HepG2 (cell line): ENCODE data around the gene ADAM19. TPM values are rescaled to one million over a fixed set of nuclear protein-coding genes. Genes with fewer than 3 reads are reported as not detected.

Experiments used
- ATAC-seq: fragments of 200-7000 bp; cut with Tn5 transposase; 3 replicates; pipeline ENCODE4 v1.9.1; 2020; ENCODE audit warnings: mild to moderate bottlenecking, moderate library complexity
- BruUV-seq: library from RNA; stranded (reverse); fragments of 400-500 nt; replicated peaks from 2 replicates; lab custom pipeline; 2021; lab: Mats Ljungman, UMichigan
- CTCF ChIA-PET: fragments of 300-600 bp; formaldehyde crosslinking; extraction: SDS; loops from one replicate; lab custom pipeline; 2021; ENCODE audit warnings: low total read pairs, inconsistent platforms, low intra/inter-chr PET ratio; lab: Yijun Ruan, JAX
- POLR2A ChIA-PET: fragments of 350-600 bp; sonication (Branson Sonifier 250); formaldehyde crosslinking; loops from one replicate; lab custom pipeline; 2020; ENCODE audit warnings: antibody characterized with exemption, inconsistent platforms; lab: Yijun Ruan, JAX
- DNase-seq: peaks from one replicate; pipeline ENCODE4 v3.0.0-alpha.2; 2015; ENCODE audit warnings: low spot score
- FAIRE-seq: peaks from 3 replicates; lab custom pipeline; 2011; peaks lifted over from hg19 to GRCh38; lab: Jason Lieb, UNC
- H2AFZ ChIP-seq: one replicate; pipeline ENCODE4 v1.6.1; 2011; ENCODE audit warnings: low read length, inconsistent platforms
- H3K27ac ChIP-seq: fragments of 300-600 bp; 3 replicates; pipeline ENCODE4 v1.8.0; 2011; ENCODE audit warnings: mixed run types, mild to moderate bottlenecking, mixed read lengths, low read length, inconsistent platforms; ENCODE audit not compliant: insufficient read depth; ENCODE audit errors: extremely low read length
- H3K27me3 ChIP-seq, 2 experiments: fragments of 200-600 bp in 1 of 2; 2 replicates in 1 of 2; 3 replicates in 1 of 2; pipeline versions ENCODE4 v1.6.0 to v1.8.0; 2011; ENCODE audit warnings: low read length in 2 of 2, mild to moderate bottlenecking in 2 of 2, moderate library complexity in 2 of 2, inconsistent platforms in 1 of 2; ENCODE audit not compliant: insufficient read depth in 2 of 2, control insufficient read depth in 1 of 2
- H3K36me3 ChIP-seq, 2 experiments: fragments of 200-600 bp in 1 of 2; replicated peaks in 1 of 2; 2 replicates in 1 of 2; 3 replicates in 1 of 2; pipeline versions ENCODE4 v1.5.1 to v1.8.0; 2011; ENCODE audit warnings: low read length in 2 of 2, inconsistent platforms in 1 of 2; ENCODE audit not compliant: insufficient read depth in 2 of 2, control insufficient read depth in 1 of 2
- H3K4me1 ChIP-seq: 2 replicates; pipeline ENCODE4 v1.5.1; 2012; ENCODE audit warnings: low read length, inconsistent platforms; ENCODE audit not compliant: insufficient read depth
- H3K4me2 ChIP-seq: 2 replicates; pipeline ENCODE4 v1.6.0; 2011; ENCODE audit warnings: low read depth, low read length, inconsistent platforms
- H3K4me3 ChIP-seq, 3 experiments: fragments of 200-600 bp in 1 of 3; sonication (generic), shearing (Covaris generic) in 1 of 3; replicated peaks in 1 of 3; 2 replicates each; pipeline ENCODE4 v1.5.1; 2011 to 2016; ENCODE audit warnings: low read length in 3 of 3, inconsistent platforms in 2 of 3, low read depth in 2 of 3, mild to moderate bottlenecking in 2 of 3, control low read depth in 1 of 3, mixed read lengths in 1 of 3; ENCODE audit not compliant: insufficient read depth in 1 of 3
- H3K79me2 ChIP-seq: one replicate; pipeline ENCODE4 v1.6.1; 2011; ENCODE audit warnings: low read length, inconsistent platforms; ENCODE audit not compliant: insufficient read depth
- H3K9ac ChIP-seq: 2 replicates; pipeline ENCODE4 v1.6.0; 2011; ENCODE audit warnings: mild to moderate bottlenecking, low read depth, low read length, inconsistent platforms; ENCODE audit not compliant: insufficient read depth
- H3K9me3 ChIP-seq: 2 replicates; pipeline ENCODE4 v1.5.1; 2012; ENCODE audit warnings: mild to moderate bottlenecking, low read length
- H4K20me1 ChIP-seq: 2 replicates; pipeline ENCODE4 v1.6.0; 2011; ENCODE audit warnings: inconsistent platforms, mild to moderate bottlenecking, low read length, moderate library complexity; ENCODE audit not compliant: insufficient read depth
- ATF2 ChIP-seq: sonication (generic); formaldehyde crosslinking; IDR thresholded peaks from 2 replicates; pipeline ENCODE4 v1.4.0; 2020; ENCODE audit warnings: missing genetic modification reagents
- FIP1L1 ChIP-seq: fragments of 200-400 bp; formaldehyde crosslinking; IDR thresholded peaks from 2 replicates; pipeline ENCODE4 v1.6.1; 2018; ENCODE audit warnings: low read depth, mild to moderate bottlenecking, low read length, moderate library complexity, borderline replicate concordance; ENCODE audit not compliant: insufficient read depth
- JUND ChIP-seq: sonication (generic); formaldehyde crosslinking; IDR thresholded peaks from 2 replicates; pipeline ENCODE4 v1.8.0; 2022; ENCODE audit warnings: mild to moderate bottlenecking, missing genetic modification reagents
- KDM2A ChIP-seq: sonication (generic); formaldehyde crosslinking; IDR thresholded peaks from 2 replicates; pipeline ENCODE4 v1.4.0; 2020; ENCODE audit warnings: low read depth, missing genetic modification reagents, borderline replicate concordance
- KLF16 ChIP-seq, 2 experiments: sonication (generic) in 1 of 2; formaldehyde crosslinking in 1 of 2; IDR thresholded peaks; 2 replicates each; pipeline versions ENCODE4 v1.6.1 to v1.8.0; 2016 to 2023; ENCODE audit warnings: missing genetic modification reagents in 2 of 2, missing compliant biosample characterization in 1 of 2
- MYC ChIP-seq: sonication (generic); formaldehyde crosslinking; IDR thresholded peaks from 2 replicates; pipeline ENCODE4 v1.9.0; 2021; ENCODE audit warnings: missing genetic modification reagents, borderline replicate concordance
- NCOA5 ChIP-seq: sonication (generic); formaldehyde crosslinking; IDR thresholded peaks from 2 replicates; pipeline ENCODE4 v1.4.0; 2020; ENCODE audit warnings: missing genetic modification reagents
- REPIN1 ChIP-seq: sonication (generic); formaldehyde crosslinking; IDR thresholded peaks from 2 replicates; pipeline ENCODE4 v1.8.0; 2022; ENCODE audit warnings: missing genetic modification reagents, low read depth, mild to moderate bottlenecking, borderline replicate concordance
- U2AF1 ChIP-seq: fragments of 200-400 bp; formaldehyde crosslinking; optimal IDR thresholded peaks from 2 replicates; pipeline ENCODE3; 2017; ENCODE audit warnings: mild to moderate bottlenecking, low read depth, low read length
- YEATS2 ChIP-seq: sonication (generic); formaldehyde crosslinking; IDR thresholded peaks from 2 replicates; pipeline ENCODE4 v1.4.0; 2020; ENCODE audit warnings: missing genetic modification reagents, borderline replicate concordance
- ZFY ChIP-seq: sonication (generic); formaldehyde crosslinking; IDR thresholded peaks from 2 replicates; pipeline ENCODE4 v1.4.0; 2020; ENCODE audit warnings: missing genetic modification reagents
- ZNF619 ChIP-seq: sonication (generic); formaldehyde crosslinking; IDR thresholded peaks from 2 replicates; pipeline ENCODE4 v1.4.0; 2020; ENCODE audit warnings: mild to moderate bottlenecking, missing genetic modification reagents
- ZNF629 ChIP-seq: sonication (generic); formaldehyde crosslinking; conservative IDR thresholded peaks from 2 replicates; pipeline ENCODE4 v1.5.0; 2020; ENCODE audit warnings: missing genetic modification reagents
- ZSCAN5A ChIP-seq: sonication (generic); formaldehyde crosslinking; IDR thresholded peaks from 2 replicates; pipeline ENCODE4 v1.8.0; 2022; ENCODE audit warnings: mild to moderate bottlenecking, missing genetic modification reagents, borderline replicate concordance
- WGBS: methylation state at CpG from one replicate; pipeline ENCODE4 v1.1.6; 2017; ENCODE audit warnings: low lambda C conversion rate; 5-methylcytosine and 5-hydroxymethylcytosine counted together
- in situ Hi-C: cut with HindIII; loops from 2 replicates; pipeline ENCODE4 v1.10.0; 2017; ENCODE audit warnings: low pct_unique_long_range_greater_than_20kb; ENCODE audit not compliant: extremely low pct_ligation_motif_present
- intact Hi-C: fragments of 100-400 bp; cut with micrococcal nuclease; formaldehyde crosslinking; loops from one replicate; pipeline ENCODE4 v1.10.0; 2022; ENCODE audit not compliant: unreplicated experiment
- polyA plus RNA-seq, 8 experiments: library from polyadenylated mRNA; depleted of rRNA in 3 of 8; stranded (reverse) in 7 of 8; unstranded in 1 of 8; fragments of >200 nt; fragmentation: Illumina TruSeq in 4 of 8; extraction: Trizol in 4 of 8; gene quantifications; 2 replicates each; pipeline versions ENCODE4 v1.2.1 to v1.2.3, GENCODE V29; 2011 to 2016; ENCODE audit warnings: low read depth in 4 of 8, missing spikeins in 1 of 8, mixed read lengths in 1 of 8; ENCODE audit not compliant: insufficient read depth in 1 of 8
- total RNA-seq, 5 experiments: library from RNA; depleted of rRNA; stranded (reverse); fragments of >200 nt; fragmentation: Illumina TruSeq; extraction: Trizol; gene quantifications; 2 replicates each; pipeline ENCODE4 v1.2.3, GENCODE V29; 2016; ENCODE audit warnings: low read depth in 1 of 5
- TF ChIP-seq, protein P1 (sequence below): sonication (generic); formaldehyde crosslinking; IDR thresholded peaks from 2 replicates; pipeline ENCODE4 v1.5.1; 2020; ENCODE audit warnings: mild to moderate bottlenecking, missing genetic modification reagents
- TF ChIP-seq, protein P2 (sequence below): sonication (generic); formaldehyde crosslinking; IDR thresholded peaks from 2 replicates; pipeline ENCODE4 v1.8.0; 2022; ENCODE audit warnings: mild to moderate bottlenecking, missing genetic modification reagents
- TF ChIP-seq, protein P3 (sequence below): sonication (generic); formaldehyde crosslinking; IDR thresholded peaks from 2 replicates; pipeline ENCODE4 v1.5.0; 2020; ENCODE audit warnings: missing genetic modification reagents, mild to moderate bottlenecking, borderline replicate concordance

The ADAM19 gene
- total and polyA plus RNA-seq, 2 of the 13 experiments (the other 11 are each of a cell fraction or from before 2014, with no cell fraction given): 0.38 to 0.74 TPM

GRCh38 chr5:157455057-157455456 lies 120.5 kb downstream of the ADAM19 start:
- intact Hi-C loops: no loop called here
- TF ChIP-seq, protein P1, sequence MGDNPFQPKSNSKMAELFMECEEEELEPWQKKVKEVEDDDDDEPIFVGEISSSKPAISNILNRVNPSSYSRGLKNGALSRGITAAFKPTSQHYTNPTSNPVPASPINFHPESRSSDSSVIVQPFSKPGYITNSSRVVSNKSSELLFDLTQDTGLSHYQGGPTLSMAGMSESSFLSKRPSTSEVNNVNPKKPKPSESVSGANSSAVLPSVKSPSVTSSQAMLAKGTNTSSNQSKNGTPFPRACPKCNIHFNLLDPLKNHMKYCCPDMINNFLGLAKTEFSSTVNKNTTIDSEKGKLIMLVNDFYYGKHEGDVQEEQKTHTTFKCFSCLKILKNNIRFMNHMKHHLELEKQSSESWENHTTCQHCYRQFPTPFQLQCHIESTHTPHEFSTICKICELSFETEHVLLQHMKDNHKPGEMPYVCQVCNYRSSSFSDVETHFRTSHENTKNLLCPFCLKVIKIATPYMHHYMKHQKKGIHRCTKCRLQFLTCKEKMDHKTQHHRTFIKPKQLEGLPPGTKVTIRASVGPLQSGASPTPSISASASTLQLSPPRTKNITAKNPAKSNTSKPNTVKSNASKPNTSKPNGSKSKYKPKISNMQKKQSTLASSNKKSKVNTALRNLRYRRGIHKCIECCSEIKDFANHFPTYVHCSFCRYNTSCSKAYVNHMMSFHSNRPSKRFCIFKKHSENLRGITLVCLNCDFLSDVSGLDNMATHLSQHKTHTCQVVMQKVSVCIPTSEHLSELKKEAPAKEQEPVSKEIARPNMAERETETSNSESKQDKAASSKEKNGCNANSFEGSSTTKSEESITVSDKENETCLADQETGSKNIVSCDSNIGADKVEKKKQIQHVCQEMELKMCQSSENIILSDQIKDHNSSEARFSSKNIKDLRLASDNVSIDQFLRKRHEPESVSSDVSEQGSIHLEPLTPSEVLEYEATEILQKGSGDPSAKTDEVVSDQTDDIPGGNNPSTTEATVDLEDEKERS (CRISPR knock-in tag): no peak
- TF ChIP-seq FIP1L1 (no peak), ATF2 (CRISPR knock-in tag) (no peak), KLF16 (CRISPR knock-in tag; IDR thresholded peaks at IDR 0.05) (no peak), ZSCAN5A (CRISPR knock-in tag) (no peak), ZFY (CRISPR knock-in tag) (no peak), ZNF619 (CRISPR knock-in tag) (no peak), U2AF1 (no peak), ZNF629 (CRISPR knock-in tag) (no peak), NCOA5 (CRISPR knock-in tag) (no peak), YEATS2 (CRISPR knock-in tag) (no peak), JUND (CRISPR knock-in tag) (no peak), MYC (CRISPR knock-in tag) (no peak), REPIN1 (no peak), KDM2A (CRISPR knock-in tag) (no peak)
- TF ChIP-seq, protein P2, sequence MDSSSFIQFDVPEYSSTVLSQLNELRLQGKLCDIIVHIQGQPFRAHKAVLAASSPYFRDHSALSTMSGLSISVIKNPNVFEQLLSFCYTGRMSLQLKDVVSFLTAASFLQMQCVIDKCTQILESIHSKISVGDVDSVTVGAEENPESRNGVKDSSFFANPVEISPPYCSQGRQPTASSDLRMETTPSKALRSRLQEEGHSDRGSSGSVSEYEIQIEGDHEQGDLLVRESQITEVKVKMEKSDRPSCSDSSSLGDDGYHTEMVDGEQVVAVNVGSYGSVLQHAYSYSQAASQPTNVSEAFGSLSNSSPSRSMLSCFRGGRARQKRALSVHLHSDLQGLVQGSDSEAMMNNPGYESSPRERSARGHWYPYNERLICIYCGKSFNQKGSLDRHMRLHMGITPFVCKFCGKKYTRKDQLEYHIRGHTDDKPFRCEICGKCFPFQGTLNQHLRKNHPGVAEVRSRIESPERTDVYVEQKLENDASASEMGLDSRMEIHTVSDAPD (CRISPR knock-in tag): no peak
- TF ChIP-seq, protein P3, sequence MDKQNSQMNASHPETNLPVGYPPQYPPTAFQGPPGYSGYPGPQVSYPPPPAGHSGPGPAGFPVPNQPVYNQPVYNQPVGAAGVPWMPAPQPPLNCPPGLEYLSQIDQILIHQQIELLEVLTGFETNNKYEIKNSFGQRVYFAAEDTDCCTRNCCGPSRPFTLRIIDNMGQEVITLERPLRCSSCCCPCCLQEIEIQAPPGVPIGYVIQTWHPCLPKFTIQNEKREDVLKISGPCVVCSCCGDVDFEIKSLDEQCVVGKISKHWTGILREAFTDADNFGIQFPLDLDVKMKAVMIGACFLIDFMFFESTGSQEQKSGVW (CRISPR knock-in tag): no peak

More at GRCh38 chr5:157455057-157455456, 120.5 kb downstream of the ADAM19 start:
- DNase-seq (no peak), FAIRE-seq (no peak), ATAC-seq (no peak)
- Histone ChIP-seq H3K27ac (no peak overlapping the region), H3K4me1 (no peaks in the 10 kb centered on the region), H3K9ac (no peak overlapping the region), H4K20me1 (no peaks in the 10 kb centered on the region), H3K4me2 (no peak overlapping the region), H3K79me2 (no peaks in the 10 kb centered on the region), H3K4me3 (no peak overlapping the region), H2AFZ (no peak overlapping the region), H3K27me3 (peaks cover 4 to 14% of the 10 kb centered on the region in 2 experiments; a peak in 3 of 5 replicates), H3K36me3 (no peaks in the 10 kb centered on the region), H3K9me3 (no peaks in the 10 kb centered on the region)
- in situ Hi-C loops: no loop called here
- ChIA-PET CTCF (no interaction called here), POLR2A (no interaction called here)
- 37% methylated on average over 7 of the region's 7 CpGs for whole genome bisulfite sequencing
- no TSS peak for BruUV-seq
